Panc1 (cell line): ENCODE data around the gene KCNQ1. TPM values are rescaled to one million over a fixed set of nuclear protein-coding genes. Genes with fewer than 3 reads are reported as not detected.
A peak's percentile ranks its signal among the peaks of the same experiment; 100 is the strongest.

Source experiments
- ATAC-seq: fragments of 200-7000 bp; cut with Tn5 transposase; 2 replicates; pipeline ENCODE4 v1.9.1; 2020; ENCODE audit warnings: mild to moderate bottlenecking, moderate library complexity
- BruUV-seq: library from RNA; stranded (reverse); fragments of 400-500 nt; replicated peaks from 2 replicates; lab custom pipeline; 2021; lab: Mats Ljungman, UMichigan
- CTCF ChIA-PET: fragments of 300-600 bp; sonication (Branson Sonifier 250); formaldehyde crosslinking; loops from one replicate; lab custom pipeline; 2022; ENCODE audit warnings: antibody characterized with exemption; lab: Charles Lee
- POLR2A ChIA-PET: fragments of 300-600 bp; sonication (Branson Sonifier 250); formaldehyde crosslinking; loops from one replicate; lab custom pipeline; 2022; ENCODE audit warnings: antibody characterized with exemption; lab: Charles Lee
- DNase-seq: peaks from one replicate; pipeline ENCODE4 v3.0.0-alpha.2; 2010; ENCODE audit warnings: low read depth, low spot score
- H3K27ac ChIP-seq: 2 replicates; pipeline ENCODE4 v1.5.1; 2011; ENCODE audit warnings: mild to moderate bottlenecking, low read length, inconsistent platforms
- H3K27me3 ChIP-seq: fragments of 200-500 bp; sonication (Bioruptor generic); 2 replicates; pipeline ENCODE4 v1.6.0; 2014; ENCODE audit warnings: low read length, inconsistent platforms; ENCODE audit not compliant: control insufficient read depth, insufficient read depth
- H3K36me3 ChIP-seq: fragments of 200-500 bp; sonication (Bioruptor generic); 2 replicates; pipeline ENCODE4 v1.5.1; 2014; ENCODE audit warnings: inconsistent platforms, mild to moderate bottlenecking, low read length, moderate library complexity; ENCODE audit not compliant: control insufficient read depth, insufficient read depth
- H3K4me1 ChIP-seq: 2 replicates; pipeline ENCODE4 v1.5.1; 2011; ENCODE audit warnings: inconsistent platforms, mild to moderate bottlenecking, low read length, moderate library complexity; ENCODE audit not compliant: control insufficient read depth, insufficient read depth
- H3K4me3 ChIP-seq, 2 experiments: 2 replicates each; pipeline ENCODE4 v1.5.1; 2011 to 2012; ENCODE audit warnings: low read depth in 2 of 2, low read length in 2 of 2, mild to moderate bottlenecking in 2 of 2, inconsistent platforms in 1 of 2, moderate library complexity in 1 of 2
- H3K9me3 ChIP-seq: fragments of 200-500 bp; sonication (Bioruptor generic); 2 replicates; pipeline ENCODE4 v1.5.1; 2014; ENCODE audit warnings: low read depth, mild to moderate bottlenecking, inconsistent platforms, low read length, moderate library complexity; ENCODE audit not compliant: control insufficient read depth, insufficient read depth
- POLR2AphosphoS5 ChIP-seq: IDR thresholded peaks from 2 replicates; pipeline ENCODE4 v1.6.1; 2012; ENCODE audit warnings: mild to moderate bottlenecking, low read depth, low read length, moderate library complexity
- SIN3A ChIP-seq: IDR thresholded peaks from 2 replicates; pipeline ENCODE4 v1.6.1; 2012; ENCODE audit warnings: low read depth, mild to moderate bottlenecking, low read length, moderate library complexity, borderline replicate concordance; ENCODE audit not compliant: insufficient read depth
- TCF7L2 ChIP-seq: IDR thresholded peaks from 2 replicates; pipeline ENCODE4 v1.6.1; 2011; ENCODE audit warnings: mild to moderate bottlenecking, low read depth, low read length, inconsistent platforms
- in situ Hi-C: cut with HindIII; loops from 2 replicates; pipeline ENCODE4 v1.10.0; 2016; ENCODE audit warnings: low sequenced_read_pairs, low pct_unique_long_range_greater_than_20kb
- intact Hi-C: fragments of 100-400 bp; cut with micrococcal nuclease; formaldehyde crosslinking; loops from one replicate; pipeline ENCODE4 v1.10.0; 2022; ENCODE audit not compliant: unreplicated experiment
- total RNA-seq: library from RNA; stranded (reverse); gene quantifications from one replicate; pipeline ENCODE4 v1.2.1, GENCODE V29; 2021; ENCODE audit not compliant: unreplicated experiment
- TF ChIP-seq, protein P1 (sequence below), 2 experiments: IDR thresholded peaks; 2 replicates each; pipeline ENCODE4 v1.6.1; 2011 to 2012; ENCODE audit warnings: low read depth in 2 of 2, control low read depth in 1 of 2, low read length in 1 of 2, mild to moderate bottlenecking in 1 of 2, moderate library complexity in 1 of 2; ENCODE audit not compliant: insufficient read depth in 1 of 2
- TF ChIP-seq, protein P2 (sequence below): fragments of 450-650 bp; IDR thresholded peaks from 2 replicates; pipeline ENCODE4 v1.5.1; 2017; ENCODE audit warnings: mild to moderate bottlenecking

The KCNQ1 gene
- total RNA-seq, 1 experiment from 2014 or later = 1.0 TPM

DNA sequence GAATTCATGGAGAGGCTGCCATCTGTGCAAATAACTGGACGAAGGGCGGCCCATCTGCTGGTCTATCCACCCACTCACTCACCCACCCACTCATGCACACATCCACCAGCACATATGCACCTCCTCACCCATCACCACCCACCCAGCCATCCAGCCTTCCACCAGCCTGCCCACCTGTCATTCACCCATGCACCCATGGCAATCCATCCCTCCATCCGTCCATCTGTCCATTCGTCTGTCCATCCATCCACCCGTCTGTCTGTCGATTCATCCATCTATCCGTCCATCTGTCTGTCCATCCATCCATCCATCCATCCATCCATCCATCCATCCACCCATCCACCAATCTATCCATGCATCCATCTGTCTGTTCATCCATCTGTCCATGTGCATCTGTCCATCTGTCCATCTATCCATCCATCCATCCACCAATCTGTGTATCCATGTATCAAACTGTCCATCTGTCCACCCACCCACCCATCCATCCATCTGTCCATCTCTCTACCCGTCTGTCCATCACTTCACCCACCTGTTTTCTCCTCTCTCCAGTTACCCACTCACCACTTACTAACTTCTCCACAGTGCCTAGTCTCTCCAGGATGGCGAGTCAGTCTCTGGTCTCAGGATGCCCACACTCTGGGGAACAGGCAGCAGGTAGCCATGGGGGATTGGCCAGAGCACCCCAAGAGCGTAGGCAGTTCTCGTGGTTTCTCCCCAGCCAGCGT is 9.4 kb upstream of the KCNQ1 start:
- Histone ChIP-seq H3K4me3 (no peak overlapping the region), H3K9me3 (no peaks in the 10 kb centered on the region), H3K27ac (no peak overlapping the region), H3K27me3 (no peaks in the 10 kb centered on the region), H3K4me1 (no peaks in the 10 kb centered on the region), H3K36me3 (no peaks in the 10 kb centered on the region)
- ChIA-PET POLR2A (no interaction called here), CTCF (interaction anchor here (1.1 kb wide), 1 partner anchor 15 kb away, joined by 3 read pairs; no protein-coding TSS in a partner anchor)
- ATAC-seq (no peak), DNase-seq (no peak)
- no TSS peak for BruUV-seq
- intact Hi-C loops = no loop called here
- in situ Hi-C loops = no loop called here
- TF ChIP-seq, protein P1, sequence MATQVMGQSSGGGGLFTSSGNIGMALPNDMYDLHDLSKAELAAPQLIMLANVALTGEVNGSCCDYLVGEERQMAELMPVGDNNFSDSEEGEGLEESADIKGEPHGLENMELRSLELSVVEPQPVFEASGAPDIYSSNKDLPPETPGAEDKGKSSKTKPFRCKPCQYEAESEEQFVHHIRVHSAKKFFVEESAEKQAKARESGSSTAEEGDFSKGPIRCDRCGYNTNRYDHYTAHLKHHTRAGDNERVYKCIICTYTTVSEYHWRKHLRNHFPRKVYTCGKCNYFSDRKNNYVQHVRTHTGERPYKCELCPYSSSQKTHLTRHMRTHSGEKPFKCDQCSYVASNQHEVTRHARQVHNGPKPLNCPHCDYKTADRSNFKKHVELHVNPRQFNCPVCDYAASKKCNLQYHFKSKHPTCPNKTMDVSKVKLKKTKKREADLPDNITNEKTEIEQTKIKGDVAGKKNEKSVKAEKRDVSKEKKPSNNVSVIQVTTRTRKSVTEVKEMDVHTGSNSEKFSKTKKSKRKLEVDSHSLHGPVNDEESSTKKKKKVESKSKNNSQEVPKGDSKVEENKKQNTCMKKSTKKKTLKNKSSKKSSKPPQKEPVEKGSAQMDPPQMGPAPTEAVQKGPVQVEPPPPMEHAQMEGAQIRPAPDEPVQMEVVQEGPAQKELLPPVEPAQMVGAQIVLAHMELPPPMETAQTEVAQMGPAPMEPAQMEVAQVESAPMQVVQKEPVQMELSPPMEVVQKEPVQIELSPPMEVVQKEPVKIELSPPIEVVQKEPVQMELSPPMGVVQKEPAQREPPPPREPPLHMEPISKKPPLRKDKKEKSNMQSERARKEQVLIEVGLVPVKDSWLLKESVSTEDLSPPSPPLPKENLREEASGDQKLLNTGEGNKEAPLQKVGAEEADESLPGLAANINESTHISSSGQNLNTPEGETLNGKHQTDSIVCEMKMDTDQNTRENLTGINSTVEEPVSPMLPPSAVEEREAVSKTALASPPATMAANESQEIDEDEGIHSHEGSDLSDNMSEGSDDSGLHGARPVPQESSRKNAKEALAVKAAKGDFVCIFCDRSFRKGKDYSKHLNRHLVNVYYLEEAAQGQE (IDR thresholded peaks at IDR 0.05; ENCODE audit: insufficient read depth in 1 of 2, low read depth in 2 of 2, low read length in 1 of 2) = no peak
- TF ChIP-seq POLR2AphosphoS5 (no peak), TCF7L2 (no peak), SIN3A (no peak)
- TF ChIP-seq, protein P2, sequence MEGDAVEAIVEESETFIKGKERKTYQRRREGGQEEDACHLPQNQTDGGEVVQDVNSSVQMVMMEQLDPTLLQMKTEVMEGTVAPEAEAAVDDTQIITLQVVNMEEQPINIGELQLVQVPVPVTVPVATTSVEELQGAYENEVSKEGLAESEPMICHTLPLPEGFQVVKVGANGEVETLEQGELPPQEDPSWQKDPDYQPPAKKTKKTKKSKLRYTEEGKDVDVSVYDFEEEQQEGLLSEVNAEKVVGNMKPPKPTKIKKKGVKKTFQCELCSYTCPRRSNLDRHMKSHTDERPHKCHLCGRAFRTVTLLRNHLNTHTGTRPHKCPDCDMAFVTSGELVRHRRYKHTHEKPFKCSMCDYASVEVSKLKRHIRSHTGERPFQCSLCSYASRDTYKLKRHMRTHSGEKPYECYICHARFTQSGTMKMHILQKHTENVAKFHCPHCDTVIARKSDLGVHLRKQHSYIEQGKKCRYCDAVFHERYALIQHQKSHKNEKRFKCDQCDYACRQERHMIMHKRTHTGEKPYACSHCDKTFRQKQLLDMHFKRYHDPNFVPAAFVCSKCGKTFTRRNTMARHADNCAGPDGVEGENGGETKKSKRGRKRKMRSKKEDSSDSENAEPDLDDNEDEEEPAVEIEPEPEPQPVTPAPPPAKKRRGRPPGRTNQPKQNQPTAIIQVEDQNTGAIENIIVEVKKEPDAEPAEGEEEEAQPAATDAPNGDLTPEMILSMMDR = no peak

- in situ Hi-C loops (no loop called here), intact Hi-C loops (no loop called here)
- Histone ChIP-seq H3K36me3 (no peaks in the 10 kb centered on the region), H3K27ac (no peak overlapping the region), H3K9me3 (no peaks in the 10 kb centered on the region), H3K4me1 (no peaks in the 10 kb centered on the region), H3K4me3 (no peak overlapping the region), H3K27me3 (no peaks in the 10 kb centered on the region)
- BruUV-seq = no TSS peak
- CTCF ChIA-PET = interaction anchor here (1.1 kb wide), 1 partner anchor 15 kb away, joined by 3 read pairs; no protein-coding TSS in a partner anchor
- ATAC-seq (0 out of 2 replicates have a peak, but pooled peaks have one; percentile 27), DNase-seq (no peak)
- TF ChIP-seq SIN3A (no peak), POLR2AphosphoS5 (no peak), TCF7L2 (no peak)
- TF ChIP-seq, protein P2 = no peak
- TF ChIP-seq, protein P1 (IDR thresholded peaks at IDR 0.05; ENCODE audit: insufficient read depth in 1 of 2, low read depth in 2 of 2, low read length in 1 of 2) = no peak
- POLR2A ChIA-PET = no interaction called here
Observed at GRCh38 chr11:2436013-2436520, 8.7 kb upstream of the KCNQ1 start.
